Activated effector memory CD4-positive, alpha-beta T cell treated with anti-CD3 and anti-CD28 coated beads, Interleukin-2, amount 50 U/mL, for 16 hours (primary cell): ENCODE measurements around the gene ATXN1.

ENCODE experiments used
- DNase-seq: peaks from one replicate; pipeline ENCODE4 v3.0.0-alpha.2; 2020

ATXN1 gene

GRCh38 chr6:16670617-16671051, 90.6 kb downstream of the ATXN1 start:
- DNase-seq = no peak

GRCh38 chr6:16670183-16670582, 91.1 kb downstream of the ATXN1 start:
- DNase-seq = no peak

DNA sequence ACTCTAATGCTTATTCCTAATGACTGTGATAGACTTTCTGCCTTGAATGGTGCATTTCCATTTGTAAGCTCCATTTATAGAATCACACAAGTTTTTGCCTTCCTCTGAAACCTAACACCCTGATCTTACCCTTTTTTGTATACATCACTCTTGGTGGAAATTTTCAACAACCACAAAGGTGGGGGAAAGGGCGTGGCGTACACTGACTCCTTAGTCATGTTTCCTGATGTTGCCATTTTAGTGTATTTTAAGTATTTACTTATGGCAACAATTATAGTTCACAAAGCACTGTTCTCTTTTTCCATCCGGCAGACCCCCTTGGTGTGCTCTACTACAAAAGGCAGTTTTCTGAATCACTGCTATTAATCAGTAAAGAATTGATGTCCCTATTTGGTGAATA, 92.0 kb downstream of the ATXN1 start:
- peak; percentile 90 for DNase-seq

- no peak for DNase-seq
Measured at GRCh38 chr6:16667509-16667908, 93.8 kb downstream of the ATXN1 start.

DNA sequence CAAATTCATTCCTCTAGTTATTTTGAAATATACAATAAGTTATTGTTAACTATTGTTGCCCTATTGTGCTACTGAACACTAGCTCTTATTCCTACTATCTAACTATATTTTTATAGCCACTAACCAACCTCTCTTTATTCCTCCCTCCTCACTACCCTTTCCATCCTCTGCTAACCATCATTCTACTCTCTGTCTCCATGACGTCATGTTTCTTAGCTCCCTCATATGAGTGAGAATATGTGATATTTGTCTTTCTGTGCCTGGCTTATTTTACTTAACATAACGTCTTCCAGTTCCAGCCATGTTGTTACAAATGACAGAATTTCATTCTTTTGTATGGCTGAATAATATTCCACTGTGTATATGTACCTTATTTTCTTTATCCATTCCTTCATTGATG, 95.3 kb downstream of the ATXN1 start:
- no peak for DNase-seq

GRCh38 chr6:16665182-16665581, 96.1 kb downstream of the ATXN1 start:
- no peak for DNase-seq

GRCh38 chr6:16663901-16664300, 97.4 kb downstream of the ATXN1 start:
- no peak for DNase-seq

DNA sequence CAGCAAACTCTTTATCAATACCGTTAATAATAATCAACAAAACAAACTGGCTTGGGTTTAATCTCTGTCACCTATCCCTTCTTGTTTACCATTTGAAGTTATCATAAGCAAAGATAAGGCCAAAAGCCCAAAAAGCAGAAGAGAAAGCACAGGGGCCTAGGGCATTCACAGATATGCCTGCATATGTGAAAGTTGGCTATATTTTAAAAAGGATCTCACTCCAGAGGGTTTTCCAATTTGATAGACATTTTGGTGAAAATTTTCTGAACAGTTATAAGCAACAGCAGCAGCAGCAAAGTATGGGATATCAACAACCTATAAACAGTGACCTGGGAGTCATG, 101.1 kb downstream of the ATXN1 start:
- no peak for DNase-seq

DNA sequence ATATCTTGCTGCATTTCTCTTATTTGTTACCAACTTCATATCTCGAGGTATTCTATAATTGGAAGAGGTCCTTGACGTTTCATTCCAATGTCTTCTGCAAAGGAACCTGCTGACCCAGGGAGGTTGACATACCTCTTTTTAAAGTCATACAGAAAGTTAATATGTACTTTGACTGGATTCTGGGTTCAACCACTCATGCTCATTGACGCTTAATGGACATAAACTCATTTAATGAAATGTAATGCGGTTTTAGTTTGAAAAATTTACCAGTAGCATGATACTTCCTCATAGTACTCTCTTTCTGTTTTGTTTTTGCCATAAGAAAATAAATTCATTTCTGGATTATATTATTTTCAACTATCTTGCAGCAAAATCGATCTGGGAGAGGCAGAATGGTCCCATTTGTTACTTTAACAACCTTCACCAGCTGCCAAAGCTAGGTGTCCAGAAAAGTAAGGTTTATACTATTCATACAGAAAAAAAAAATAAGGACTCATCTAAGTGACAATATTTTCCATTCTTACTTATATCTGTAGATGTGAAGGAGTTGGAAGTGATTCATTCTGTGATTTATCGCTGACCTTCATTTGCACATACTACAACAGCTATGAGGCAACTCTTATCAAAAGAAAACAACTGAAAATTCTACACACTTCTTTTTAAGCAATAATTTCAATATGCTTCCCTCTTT, 101.6 kb downstream of the ATXN1 start:
- no peak for DNase-seq

GRCh38 chr6:16658348-16659034, 102.8 kb downstream of the ATXN1 start:
- no peak for DNase-seq

GRCh38 chr6:16657768-16658167, 103.5 kb downstream of the ATXN1 start:
- DNase-seq = no peak

- DNase-seq = no peak
Measured at GRCh38 chr6:16656451-16656850, 104.8 kb downstream of the ATXN1 start.

DNA sequence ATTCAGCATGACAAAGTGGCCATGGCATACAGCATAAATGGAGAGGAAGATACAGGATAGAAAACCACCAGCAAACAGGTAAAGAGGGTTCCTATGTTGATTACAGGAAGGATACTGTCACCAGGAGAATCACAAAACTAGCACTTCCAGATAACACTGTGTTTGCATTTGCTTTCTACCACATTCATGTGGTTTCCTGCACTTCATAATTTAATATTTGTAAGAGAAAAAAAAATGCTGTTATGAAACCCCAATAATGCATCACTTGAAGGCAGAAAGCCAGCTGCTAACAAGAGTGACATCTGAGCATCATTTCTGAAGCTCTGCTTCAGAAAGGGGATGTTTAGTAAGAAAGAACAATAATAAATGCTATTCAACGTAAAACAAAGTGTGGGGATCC, 106.6 kb downstream of the ATXN1 start:
- DNase-seq = no peak

GRCh38 chr6:16653226-16653625, 108.0 kb downstream of the ATXN1 start:
- DNase-seq = no peak

- no peak for DNase-seq
Measured at GRCh38 chr6:16651871-16652270, 109.4 kb downstream of the ATXN1 start.

GRCh38 chr6:16649890-16650289, 111.4 kb downstream of the ATXN1 start:
- DNase-seq = no peak

DNA sequence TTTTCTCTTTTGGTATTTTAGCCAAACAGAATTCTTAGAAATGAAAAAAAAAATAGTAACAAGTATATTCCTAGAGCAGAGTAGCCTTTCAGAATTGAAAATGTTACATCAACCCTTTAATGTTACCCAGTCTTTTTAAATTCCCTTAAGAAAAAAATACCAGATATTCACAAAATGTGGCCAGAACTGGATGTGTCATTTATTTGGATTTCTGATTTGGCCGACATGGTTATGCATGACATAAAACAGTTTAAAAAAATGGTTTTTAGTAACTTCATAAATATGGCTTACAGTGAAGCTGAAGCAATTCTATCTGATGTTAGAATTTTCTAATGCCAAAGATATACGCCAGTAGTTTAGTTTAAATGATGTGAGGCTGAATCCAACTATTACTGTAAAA, 112.0 kb downstream of the ATXN1 start:
- DNase-seq = no peak

DNA sequence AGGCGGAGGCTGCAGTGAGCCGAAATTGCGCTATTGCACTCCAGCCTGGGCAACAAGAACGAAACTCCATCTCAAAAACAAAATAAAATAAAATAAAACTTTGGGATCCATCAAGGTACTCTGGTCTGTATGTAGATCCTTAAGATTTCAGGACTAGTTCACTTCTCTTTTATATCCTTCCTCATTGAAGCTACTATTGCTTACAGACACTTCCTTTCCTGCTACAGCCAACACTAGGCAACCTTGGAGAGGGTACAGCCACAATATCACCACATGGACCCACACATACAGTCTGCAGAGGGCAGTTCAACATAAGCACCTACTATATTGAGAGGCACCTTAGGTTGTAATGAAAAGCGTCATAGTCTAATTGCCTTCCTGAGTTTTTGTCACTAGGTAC, 113.3 kb downstream of the ATXN1 start:
- DNase-seq = no peak

DNA sequence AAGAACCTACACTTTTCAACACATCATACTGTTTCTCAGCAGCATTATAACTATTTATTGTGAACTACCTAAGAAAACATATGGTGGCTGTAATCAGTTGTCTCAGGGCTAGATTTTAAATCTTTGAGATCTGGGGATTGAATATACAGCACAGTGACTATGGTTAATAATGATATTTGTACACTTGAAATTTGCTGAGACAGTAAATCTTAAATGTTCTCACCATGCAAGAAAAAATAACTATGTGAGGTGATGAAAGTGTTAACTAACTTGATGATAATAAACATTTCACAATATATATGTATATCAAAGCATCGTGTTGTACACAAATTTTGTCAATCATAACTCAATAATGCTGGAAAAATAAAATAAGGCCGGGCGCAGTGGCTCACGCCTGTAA, 113.8 kb downstream of the ATXN1 start:
- no peak for DNase-seq

GRCh38 chr6:16644540-16645250, 116.6 kb downstream of the ATXN1 start:
- no peak for DNase-seq

DNA sequence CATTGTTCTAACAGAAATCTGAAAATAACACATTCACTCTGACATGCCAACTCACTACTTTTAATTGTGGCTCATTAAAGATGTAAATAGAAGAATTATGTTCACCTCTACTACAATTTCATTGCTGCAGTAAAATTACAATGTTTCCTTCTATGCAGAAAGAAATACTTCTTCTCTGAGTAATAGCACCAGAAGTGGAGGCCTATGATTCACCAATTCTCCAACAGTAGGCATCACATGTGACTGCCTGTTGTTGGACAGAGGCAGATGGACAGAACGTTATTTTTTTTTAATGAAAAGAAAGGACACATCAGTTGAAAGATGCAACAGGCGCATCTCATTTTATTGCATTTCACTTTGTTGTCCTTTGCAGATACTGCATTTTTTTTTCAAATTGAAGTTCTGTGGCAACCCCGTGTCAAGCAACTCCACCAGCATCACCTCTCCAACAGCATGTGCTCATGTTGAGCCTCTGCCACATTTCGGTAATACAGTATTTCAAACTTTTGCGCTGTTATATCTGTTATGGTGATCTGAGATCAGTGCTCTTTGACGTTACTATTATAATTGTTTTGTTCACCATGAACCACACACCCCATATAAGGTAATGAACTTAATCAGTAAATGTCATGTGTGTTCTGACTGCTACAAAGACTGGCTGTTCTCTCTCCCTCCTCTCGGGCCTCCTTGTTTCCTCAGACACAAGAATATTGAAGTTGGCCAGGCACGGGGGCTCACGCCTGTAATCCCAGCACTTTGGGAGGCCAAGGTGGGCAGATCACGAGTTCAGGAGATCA, 121.4 kb downstream of the ATXN1 start:
- no peak for DNase-seq

DNA sequence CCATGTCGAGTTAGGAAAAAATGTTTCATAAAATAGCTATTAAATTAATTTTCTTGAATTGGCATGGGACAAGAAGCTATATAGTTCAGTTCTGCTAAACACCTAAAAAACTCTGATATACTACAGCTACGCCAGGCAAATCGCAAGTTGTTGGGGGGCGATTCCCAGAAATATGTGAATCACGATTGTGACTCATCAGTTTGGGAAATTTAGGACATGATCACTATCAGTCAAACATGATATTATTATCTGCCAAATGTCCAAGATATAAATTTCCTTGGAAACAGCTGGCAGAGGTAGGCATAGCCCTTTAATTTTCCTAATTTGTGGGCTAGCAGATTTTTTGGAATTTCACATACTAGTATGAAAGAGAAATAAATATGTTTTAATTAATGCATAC, 123.6 kb downstream of the ATXN1 start:
- no peak for DNase-seq

- DNase-seq = no peak
Measured at GRCh38 chr6:16635810-16636602, 125.3 kb downstream of the ATXN1 start.
